ENCODE measurements around the gene SFXN3.

Gene SFXN3

DNA sequence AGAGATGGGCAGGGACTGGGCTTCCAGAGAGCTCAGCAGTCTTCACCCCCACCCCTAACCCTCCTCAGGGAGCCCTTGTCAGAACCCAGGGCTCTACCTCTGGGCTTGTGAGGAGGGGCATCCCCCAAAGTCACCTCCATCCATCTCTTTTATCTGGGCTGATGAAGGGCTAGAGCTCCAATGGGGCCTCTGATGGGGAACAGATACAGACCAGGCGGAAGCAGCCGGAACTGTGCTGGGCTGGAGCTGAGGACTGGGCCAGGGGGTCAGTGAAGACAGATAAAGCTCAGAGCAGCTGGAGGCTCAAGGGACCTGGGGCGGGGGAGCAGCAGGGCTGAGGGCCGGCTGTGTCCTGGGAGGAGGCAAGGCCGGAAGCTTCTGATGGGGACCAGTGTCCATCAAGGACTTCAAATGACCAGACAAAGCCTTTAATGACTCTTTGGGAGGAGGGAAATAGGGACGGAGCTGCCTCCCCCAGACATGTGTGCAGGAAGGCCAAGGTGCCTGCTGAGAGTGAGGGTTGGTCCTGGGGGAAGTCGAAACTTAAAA is 40.9 kb downstream of the SFXN3 start:
- TF ChIP-seq, protein P1, sequence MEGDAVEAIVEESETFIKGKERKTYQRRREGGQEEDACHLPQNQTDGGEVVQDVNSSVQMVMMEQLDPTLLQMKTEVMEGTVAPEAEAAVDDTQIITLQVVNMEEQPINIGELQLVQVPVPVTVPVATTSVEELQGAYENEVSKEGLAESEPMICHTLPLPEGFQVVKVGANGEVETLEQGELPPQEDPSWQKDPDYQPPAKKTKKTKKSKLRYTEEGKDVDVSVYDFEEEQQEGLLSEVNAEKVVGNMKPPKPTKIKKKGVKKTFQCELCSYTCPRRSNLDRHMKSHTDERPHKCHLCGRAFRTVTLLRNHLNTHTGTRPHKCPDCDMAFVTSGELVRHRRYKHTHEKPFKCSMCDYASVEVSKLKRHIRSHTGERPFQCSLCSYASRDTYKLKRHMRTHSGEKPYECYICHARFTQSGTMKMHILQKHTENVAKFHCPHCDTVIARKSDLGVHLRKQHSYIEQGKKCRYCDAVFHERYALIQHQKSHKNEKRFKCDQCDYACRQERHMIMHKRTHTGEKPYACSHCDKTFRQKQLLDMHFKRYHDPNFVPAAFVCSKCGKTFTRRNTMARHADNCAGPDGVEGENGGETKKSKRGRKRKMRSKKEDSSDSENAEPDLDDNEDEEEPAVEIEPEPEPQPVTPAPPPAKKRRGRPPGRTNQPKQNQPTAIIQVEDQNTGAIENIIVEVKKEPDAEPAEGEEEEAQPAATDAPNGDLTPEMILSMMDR (conservative IDR thresholded peaks at IDR 0.05; ENCODE audit: control insufficient read depth, insufficient read depth, low read depth, low read length) = no peak
- H3K4me3 ChIP-seq (ENCODE audit: control insufficient read depth, low read depth, low read length) = no peak overlapping the region
- no peak for DNase-seq (ENCODE audit: low read depth)

DNA sequence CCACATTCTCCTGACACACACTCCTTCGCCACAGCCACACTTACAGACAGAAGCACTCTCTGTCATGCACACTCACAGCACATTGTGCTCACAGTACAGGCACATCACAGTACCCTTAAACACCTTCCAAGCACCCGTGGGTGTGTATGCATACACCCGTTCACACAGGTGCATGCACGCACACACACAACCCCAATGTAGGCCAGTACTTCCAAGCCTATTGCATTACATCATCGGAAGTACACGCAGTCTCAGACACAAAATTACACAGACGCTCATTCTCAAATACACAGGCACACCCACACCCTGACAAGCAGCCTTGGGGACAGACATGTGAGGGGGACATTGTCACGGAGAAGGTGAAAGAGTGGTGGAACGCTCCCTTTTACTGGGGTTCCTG is 41.9 kb downstream of the SFXN3 start:
- no peak overlapping the region for H3K4me3 ChIP-seq (ENCODE audit: control insufficient read depth, low read depth, low read length)
- TF ChIP-seq, protein P1 (conservative IDR thresholded peaks at IDR 0.05; ENCODE audit: control insufficient read depth, insufficient read depth, low read depth, low read length) = no peak

DNA sequence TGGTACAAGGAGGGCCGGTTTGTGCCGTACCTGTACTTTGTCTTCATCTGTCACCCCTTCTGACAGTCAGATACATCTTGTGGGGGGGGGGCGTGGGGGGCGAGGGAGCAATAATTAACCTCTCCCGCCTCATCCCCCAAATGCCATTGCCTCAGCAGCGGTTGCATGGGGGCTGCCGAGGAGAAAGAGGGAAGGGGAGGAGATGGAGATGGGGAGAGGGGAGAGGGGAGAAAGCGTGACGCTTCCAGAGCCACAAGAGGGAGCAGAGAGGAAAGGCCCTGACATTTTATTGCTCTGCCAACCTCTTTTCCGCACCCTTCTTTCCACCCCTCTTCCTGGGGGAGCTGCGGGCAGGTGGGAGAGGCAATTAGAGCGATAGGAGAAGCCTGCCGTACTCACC is 42.6 kb downstream of the SFXN3 start:
- no peak overlapping the region for H3K4me3 ChIP-seq (ENCODE audit: control insufficient read depth, low read depth, low read length)
- no peak for DNase-seq (ENCODE audit: low read depth)
- TF ChIP-seq, protein P1 (conservative IDR thresholded peaks at IDR 0.05; ENCODE audit: control insufficient read depth, insufficient read depth, low read depth, low read length) = no peak

More for the DNA sequence above, 41.9 kb downstream of the SFXN3 start:
- no peak for DNase-seq (ENCODE audit: low read depth)

DNA sequence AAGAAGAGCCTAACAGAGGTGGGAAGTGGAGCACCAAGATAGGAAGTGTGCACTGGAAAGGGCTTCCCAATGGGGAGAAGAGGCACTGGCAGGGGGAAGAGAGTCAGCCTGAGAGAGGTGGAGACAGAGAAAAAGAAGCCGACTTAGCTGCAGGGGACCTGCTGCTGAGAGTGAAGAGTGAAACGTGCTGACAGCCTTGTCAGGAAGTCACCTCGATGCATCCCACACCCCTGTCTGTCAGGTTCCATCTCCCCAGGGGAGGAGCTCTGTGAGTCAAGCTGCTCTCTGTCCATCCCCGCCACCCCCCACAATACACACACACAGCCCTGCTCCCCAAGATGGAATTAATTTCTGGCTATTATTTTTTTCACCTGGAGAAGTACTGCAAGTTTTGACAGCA is 44.7 kb downstream of the SFXN3 start:
- TF ChIP-seq, protein P1 (conservative IDR thresholded peaks at IDR 0.05; ENCODE audit: control insufficient read depth, insufficient read depth, low read depth, low read length) = no peak
- no peak for DNase-seq (ENCODE audit: low read depth)
- no peak overlapping the region for H3K4me3 ChIP-seq (ENCODE audit: control insufficient read depth, low read depth, low read length)

DNA sequence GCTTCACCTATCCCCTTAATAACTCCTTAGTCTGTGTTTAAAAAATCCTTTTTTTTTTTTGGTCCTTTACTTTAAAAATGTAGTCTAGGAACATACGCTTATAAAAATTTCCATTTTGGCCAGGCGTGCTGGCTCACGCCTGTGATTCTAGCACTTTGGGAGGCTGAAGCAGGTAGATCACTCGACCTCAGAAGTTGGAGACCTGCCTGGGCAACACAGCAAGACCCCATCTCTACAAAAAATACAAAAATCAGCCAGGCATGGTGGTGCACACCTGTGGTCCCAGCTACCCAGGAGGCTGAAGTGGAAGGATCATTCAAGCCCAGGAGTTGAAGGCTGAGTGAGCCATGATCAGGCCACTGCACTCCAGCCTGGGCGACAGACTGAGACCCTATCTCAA is 45.6 kb downstream of the SFXN3 start:
- TF ChIP-seq, protein P1 (conservative IDR thresholded peaks at IDR 0.05; ENCODE audit: control insufficient read depth, insufficient read depth, low read depth, low read length) = no peak
- no peak for DNase-seq (ENCODE audit: low read depth)

GRCh38 chr10:101079874-101080273 is 48.8 kb downstream of the SFXN3 start:
- H3K4me3 ChIP-seq (ENCODE audit: control insufficient read depth, low read depth, low read length) = no peak overlapping the region
- TF ChIP-seq, protein P1 (conservative IDR thresholded peaks at IDR 0.05; ENCODE audit: control insufficient read depth, insufficient read depth, low read depth, low read length) = no peak
- DNase-seq (ENCODE audit: low read depth) = no peak

More for the DNA sequence above, 45.6 kb downstream of the SFXN3 start:
- H3K4me3 ChIP-seq (ENCODE audit: control insufficient read depth, low read depth, low read length) = no peak overlapping the region

All from fibroblast of mammary gland (primary cell).